ENCODE results near the gene PDP2. TPM values are rescaled to one million over a fixed set of nuclear protein-coding genes. Genes with fewer than 3 reads are reported as not detected.

The PDP2 gene
- polyA plus RNA-seq, 1 donor from 2014 or later = 4.2 TPM

DNA sequence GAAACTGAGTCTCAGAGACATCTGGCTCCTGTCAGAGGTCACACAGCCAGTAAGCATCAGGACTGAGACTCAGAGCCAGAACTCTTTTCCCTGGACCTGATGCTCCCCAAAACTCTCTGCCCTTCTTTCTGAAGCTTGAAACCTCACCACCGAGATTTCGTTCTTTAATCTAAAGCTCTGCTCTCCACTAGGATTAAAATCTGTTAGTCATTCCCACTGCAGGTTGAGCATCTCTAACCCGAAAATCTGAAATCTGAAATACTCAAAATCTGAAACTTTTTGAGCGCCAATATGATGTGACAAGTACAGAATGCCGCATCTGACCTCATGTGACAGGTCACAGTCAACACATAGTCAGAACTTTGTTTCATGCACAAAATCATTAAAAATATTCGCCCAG lies 36.2 kb downstream of the PDP2 start:
- Histone ChIP-seq H2AFZ (ENCODE audit: low read depth, low read length) (no peak overlapping the region), H3K9ac (ENCODE audit: low read length) (no peak overlapping the region), H3K4me3 (ENCODE audit: low read length) (no peak overlapping the region), H3K27ac (ENCODE audit: low read length) (no peak overlapping the region), H3K9me3 (ENCODE audit: low read length) (no peaks in the 10 kb centered on the region), H3K4me2 (ENCODE audit: low read length) (no peak overlapping the region), H3K27me3 (ENCODE audit: insufficient read depth, low read depth, low read length) (no peaks in the 10 kb centered on the region), H4K20me1 (ENCODE audit: insufficient read depth) (no peaks in the 10 kb centered on the region), H3K79me2 (replicated peaks; ENCODE audit: insufficient read depth, low read length) (no peaks in the 10 kb centered on the region), H3K36me3 (ENCODE audit: insufficient read depth, low read length) (no peaks in the 10 kb centered on the region), H3K9me2 (ENCODE audit: insufficient read depth, low read length) (no peaks in the 10 kb centered on the region), H3F3A (ENCODE audit: insufficient read depth, low read length, poor library complexity, severe bottlenecking) (no peaks in the 10 kb centered on the region)
- TF ChIP-seq CTCF (IDR thresholded peaks at IDR 0.05; ENCODE audit: poor library complexity, severe bottlenecking) = no peak
- no peak for TF ChIP-seq EP300 (conservative IDR thresholded peaks at IDR 0.05; ENCODE audit: poor library complexity, severe bottlenecking)

- no peak overlapping the region for H3K4me3 ChIP-seq (ENCODE audit: low read length)
- H3K9ac ChIP-seq (ENCODE audit: low read length) = no peak overlapping the region
- no peak for TF ChIP-seq CTCF (IDR thresholded peaks at IDR 0.05; ENCODE audit: poor library complexity, severe bottlenecking)
- no peak for TF ChIP-seq RAD21 (conservative IDR thresholded peaks at IDR 0.05)
- TF ChIP-seq EP300 (conservative IDR thresholded peaks at IDR 0.05; ENCODE audit: poor library complexity, severe bottlenecking) = no peak
- TF ChIP-seq TAF1 (IDR thresholded peaks at IDR 0.05; ENCODE audit: low read depth) = no peak
- TF ChIP-seq MXI1 (conservative IDR thresholded peaks at IDR 0.05; ENCODE audit: poor library complexity, severe bottlenecking) = no peak
- TF ChIP-seq, protein P1, sequence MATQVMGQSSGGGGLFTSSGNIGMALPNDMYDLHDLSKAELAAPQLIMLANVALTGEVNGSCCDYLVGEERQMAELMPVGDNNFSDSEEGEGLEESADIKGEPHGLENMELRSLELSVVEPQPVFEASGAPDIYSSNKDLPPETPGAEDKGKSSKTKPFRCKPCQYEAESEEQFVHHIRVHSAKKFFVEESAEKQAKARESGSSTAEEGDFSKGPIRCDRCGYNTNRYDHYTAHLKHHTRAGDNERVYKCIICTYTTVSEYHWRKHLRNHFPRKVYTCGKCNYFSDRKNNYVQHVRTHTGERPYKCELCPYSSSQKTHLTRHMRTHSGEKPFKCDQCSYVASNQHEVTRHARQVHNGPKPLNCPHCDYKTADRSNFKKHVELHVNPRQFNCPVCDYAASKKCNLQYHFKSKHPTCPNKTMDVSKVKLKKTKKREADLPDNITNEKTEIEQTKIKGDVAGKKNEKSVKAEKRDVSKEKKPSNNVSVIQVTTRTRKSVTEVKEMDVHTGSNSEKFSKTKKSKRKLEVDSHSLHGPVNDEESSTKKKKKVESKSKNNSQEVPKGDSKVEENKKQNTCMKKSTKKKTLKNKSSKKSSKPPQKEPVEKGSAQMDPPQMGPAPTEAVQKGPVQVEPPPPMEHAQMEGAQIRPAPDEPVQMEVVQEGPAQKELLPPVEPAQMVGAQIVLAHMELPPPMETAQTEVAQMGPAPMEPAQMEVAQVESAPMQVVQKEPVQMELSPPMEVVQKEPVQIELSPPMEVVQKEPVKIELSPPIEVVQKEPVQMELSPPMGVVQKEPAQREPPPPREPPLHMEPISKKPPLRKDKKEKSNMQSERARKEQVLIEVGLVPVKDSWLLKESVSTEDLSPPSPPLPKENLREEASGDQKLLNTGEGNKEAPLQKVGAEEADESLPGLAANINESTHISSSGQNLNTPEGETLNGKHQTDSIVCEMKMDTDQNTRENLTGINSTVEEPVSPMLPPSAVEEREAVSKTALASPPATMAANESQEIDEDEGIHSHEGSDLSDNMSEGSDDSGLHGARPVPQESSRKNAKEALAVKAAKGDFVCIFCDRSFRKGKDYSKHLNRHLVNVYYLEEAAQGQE (IDR thresholded peaks at IDR 0.05; ENCODE audit: borderline replicate concordance) = no peak
- no peaks in the 10 kb centered on the region for H3K9me3 ChIP-seq (ENCODE audit: low read length)
- no peak overlapping the region for H2AFZ ChIP-seq (ENCODE audit: low read depth, low read length)
- H3K27ac ChIP-seq (ENCODE audit: low read length) = no peak overlapping the region
- H3K79me2 ChIP-seq (replicated peaks; ENCODE audit: insufficient read depth, low read length) = no peaks in the 10 kb centered on the region
- no peaks in the 10 kb centered on the region for H3F3A ChIP-seq (ENCODE audit: insufficient read depth, low read length, poor library complexity, severe bottlenecking)
- no peak overlapping the region for H3K4me2 ChIP-seq (ENCODE audit: low read length)
- H3K36me3 ChIP-seq (ENCODE audit: insufficient read depth, low read length) = no peaks in the 10 kb centered on the region
- H3K9me2 ChIP-seq (ENCODE audit: insufficient read depth, low read length) = no peaks in the 10 kb centered on the region
- no peaks in the 10 kb centered on the region for H3K27me3 ChIP-seq (ENCODE audit: insufficient read depth, low read depth, low read length)
- H4K20me1 ChIP-seq (ENCODE audit: insufficient read depth) = no peaks in the 10 kb centered on the region
Measured at GRCh38 chr16:66917741-66918140, 37.4 kb downstream of the PDP2 start.
